ENCODE data around the gene BMPR1B.

DNA sequence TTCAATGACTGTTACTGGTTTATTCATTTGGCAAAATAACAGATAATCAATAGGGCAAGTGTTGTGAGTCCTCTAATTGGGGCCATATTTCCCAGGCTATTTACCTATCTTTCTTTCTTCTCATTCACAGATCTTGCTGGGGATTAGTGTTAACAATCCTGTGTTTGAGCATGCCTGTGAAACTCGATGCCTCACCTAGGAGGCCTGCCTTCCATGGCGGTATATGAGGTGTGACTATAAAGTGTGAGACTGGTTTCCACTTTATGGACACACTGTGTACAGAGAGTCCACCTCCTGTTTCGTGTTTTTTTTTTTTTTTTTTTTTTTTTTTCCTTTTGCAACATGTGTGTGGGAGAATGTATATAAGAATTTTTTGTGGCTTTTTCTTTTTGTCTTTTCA is 199.3 kb downstream of the BMPR1B start:
- TF ChIP-seq EZH2 (IDR thresholded peaks at IDR 0.05; ENCODE audit: borderline replicate concordance, low read length) = no peak
- TF ChIP-seq, protein P1, sequence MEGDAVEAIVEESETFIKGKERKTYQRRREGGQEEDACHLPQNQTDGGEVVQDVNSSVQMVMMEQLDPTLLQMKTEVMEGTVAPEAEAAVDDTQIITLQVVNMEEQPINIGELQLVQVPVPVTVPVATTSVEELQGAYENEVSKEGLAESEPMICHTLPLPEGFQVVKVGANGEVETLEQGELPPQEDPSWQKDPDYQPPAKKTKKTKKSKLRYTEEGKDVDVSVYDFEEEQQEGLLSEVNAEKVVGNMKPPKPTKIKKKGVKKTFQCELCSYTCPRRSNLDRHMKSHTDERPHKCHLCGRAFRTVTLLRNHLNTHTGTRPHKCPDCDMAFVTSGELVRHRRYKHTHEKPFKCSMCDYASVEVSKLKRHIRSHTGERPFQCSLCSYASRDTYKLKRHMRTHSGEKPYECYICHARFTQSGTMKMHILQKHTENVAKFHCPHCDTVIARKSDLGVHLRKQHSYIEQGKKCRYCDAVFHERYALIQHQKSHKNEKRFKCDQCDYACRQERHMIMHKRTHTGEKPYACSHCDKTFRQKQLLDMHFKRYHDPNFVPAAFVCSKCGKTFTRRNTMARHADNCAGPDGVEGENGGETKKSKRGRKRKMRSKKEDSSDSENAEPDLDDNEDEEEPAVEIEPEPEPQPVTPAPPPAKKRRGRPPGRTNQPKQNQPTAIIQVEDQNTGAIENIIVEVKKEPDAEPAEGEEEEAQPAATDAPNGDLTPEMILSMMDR (conservative IDR thresholded peaks at IDR 0.05 in 1 of 2, IDR thresholded peaks at IDR 0.05 in 1 of 2; ENCODE audit: extremely low read depth in 1 of 2, insufficient read depth in 1 of 2, low read depth in 1 of 2, low read length in 2 of 2) = no peak

Data from mammary epithelial cell (primary cell).